Fibroblast of skin of right biceps (primary cell): Measurements from ENCODE around the gene NDUFS3.
A peak's percentile ranks its signal among the peaks of the same experiment; 100 is the strongest.

ENCODE experiments used
- DNase-seq: peaks from one replicate; pipeline ENCODE4 v3.0.0-alpha.2; 2013

NDUFS3 gene

GRCh38 chr11:47592251-47592650 lies 13.4 kb downstream of the NDUFS3 start:
- DNase-seq = no peak

GRCh38 chr11:47592970-47593369 lies 14.1 kb downstream of the NDUFS3 start:
- DNase-seq = no peak

- DNase-seq = no peak
Measured at GRCh38 chr11:47593492-47593933, 14.6 kb downstream of the NDUFS3 start.

GRCh38 chr11:47593934-47594855 lies 15.3 kb downstream of the NDUFS3 start, which contains the start of gene C1QTNF4:
C1QTNF4 (minus strand) TSS chr11:47594411; CDS start chr11:47590810, 3,601 bp downstream.
- DNase-seq = no peak

- DNase-seq = no peak
Measured at GRCh38 chr11:47595029-47595428, 16.2 kb downstream of the NDUFS3 start.

GRCh38 chr11:47595967-47596366 lies 17.1 kb downstream of the NDUFS3 start:
- DNase-seq = no peak

- no peak for DNase-seq
Measured at GRCh38 chr11:47599902-47600301, 21.0 kb downstream of the NDUFS3 start.

- DNase-seq = peak; percentile 25
Measured at GRCh38 chr11:47603295-47603694, 24.4 kb downstream of the NDUFS3 start.

- DNase-seq = no peak
Measured at GRCh38 chr11:47605921-47606320, 27.0 kb downstream of the NDUFS3 start.

GRCh38 chr11:47606731-47607130 lies 27.9 kb downstream of the NDUFS3 start:
- DNase-seq = peak; percentile 15

- peak; percentile 84 for DNase-seq
Measured at GRCh38 chr11:47607380-47607779, 28.5 kb downstream of the NDUFS3 start.

GRCh38 chr11:47609675-47610074 lies 30.8 kb downstream of the NDUFS3 start:
- DNase-seq = no peak

- no peak for DNase-seq
Measured at GRCh38 chr11:47611348-47611794, 32.5 kb downstream of the NDUFS3 start.

GRCh38 chr11:47615249-47615648 lies 36.4 kb downstream of the NDUFS3 start:
- no peak for DNase-seq

- DNase-seq = peak; percentile 59
Measured at GRCh38 chr11:47616726-47617416, 38.0 kb downstream of the NDUFS3 start.

- peak; percentile 62 for DNase-seq
Measured at GRCh38 chr11:47617417-47617809, 38.5 kb downstream of the NDUFS3 start.

GRCh38 chr11:47620836-47621378 lies 42.0 kb downstream of the NDUFS3 start:
- no peak for DNase-seq

GRCh38 chr11:47626234-47626633 lies 47.4 kb downstream of the NDUFS3 start:
- no peak for DNase-seq

GRCh38 chr11:47628026-47628425 lies 49.2 kb downstream of the NDUFS3 start:
- DNase-seq = no peak

GRCh38 chr11:47631473-47631872 lies 52.6 kb downstream of the NDUFS3 start:
- no peak for DNase-seq
